ENCODE measurements around the gene KCP.

DNA sequence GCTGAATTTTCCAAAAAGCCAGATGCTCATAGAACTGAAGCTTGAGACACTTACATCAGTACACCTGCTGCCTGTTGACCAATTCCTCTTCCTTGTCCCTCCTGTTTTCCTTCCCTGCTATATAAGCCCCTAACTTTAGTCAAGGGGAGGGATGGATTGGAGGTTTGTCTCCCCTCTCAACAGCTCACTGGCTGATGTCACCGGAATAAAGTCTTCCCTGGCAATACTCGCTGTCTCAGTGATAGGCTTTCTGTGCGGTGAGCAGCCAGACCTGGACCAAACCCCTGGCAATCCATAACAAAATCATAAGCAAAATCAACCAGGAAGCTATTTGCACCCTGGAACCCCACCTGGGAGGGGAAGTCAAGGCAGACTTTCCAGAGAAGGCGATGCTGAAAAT, 26.3 kb upstream of the KCP start:
- no peak for TF ChIP-seq EZH2 (IDR thresholded peaks at IDR 0.05; ENCODE audit: borderline replicate concordance, control insufficient read depth, low read depth, low read length)
- TF ChIP-seq, protein P1, sequence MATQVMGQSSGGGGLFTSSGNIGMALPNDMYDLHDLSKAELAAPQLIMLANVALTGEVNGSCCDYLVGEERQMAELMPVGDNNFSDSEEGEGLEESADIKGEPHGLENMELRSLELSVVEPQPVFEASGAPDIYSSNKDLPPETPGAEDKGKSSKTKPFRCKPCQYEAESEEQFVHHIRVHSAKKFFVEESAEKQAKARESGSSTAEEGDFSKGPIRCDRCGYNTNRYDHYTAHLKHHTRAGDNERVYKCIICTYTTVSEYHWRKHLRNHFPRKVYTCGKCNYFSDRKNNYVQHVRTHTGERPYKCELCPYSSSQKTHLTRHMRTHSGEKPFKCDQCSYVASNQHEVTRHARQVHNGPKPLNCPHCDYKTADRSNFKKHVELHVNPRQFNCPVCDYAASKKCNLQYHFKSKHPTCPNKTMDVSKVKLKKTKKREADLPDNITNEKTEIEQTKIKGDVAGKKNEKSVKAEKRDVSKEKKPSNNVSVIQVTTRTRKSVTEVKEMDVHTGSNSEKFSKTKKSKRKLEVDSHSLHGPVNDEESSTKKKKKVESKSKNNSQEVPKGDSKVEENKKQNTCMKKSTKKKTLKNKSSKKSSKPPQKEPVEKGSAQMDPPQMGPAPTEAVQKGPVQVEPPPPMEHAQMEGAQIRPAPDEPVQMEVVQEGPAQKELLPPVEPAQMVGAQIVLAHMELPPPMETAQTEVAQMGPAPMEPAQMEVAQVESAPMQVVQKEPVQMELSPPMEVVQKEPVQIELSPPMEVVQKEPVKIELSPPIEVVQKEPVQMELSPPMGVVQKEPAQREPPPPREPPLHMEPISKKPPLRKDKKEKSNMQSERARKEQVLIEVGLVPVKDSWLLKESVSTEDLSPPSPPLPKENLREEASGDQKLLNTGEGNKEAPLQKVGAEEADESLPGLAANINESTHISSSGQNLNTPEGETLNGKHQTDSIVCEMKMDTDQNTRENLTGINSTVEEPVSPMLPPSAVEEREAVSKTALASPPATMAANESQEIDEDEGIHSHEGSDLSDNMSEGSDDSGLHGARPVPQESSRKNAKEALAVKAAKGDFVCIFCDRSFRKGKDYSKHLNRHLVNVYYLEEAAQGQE (IDR thresholded peaks at IDR 0.05; ENCODE audit: low read depth, low read length): no peak
- TF ChIP-seq JUNB (IDR thresholded peaks at IDR 0.05): no peak
- TF ChIP-seq POLR2AphosphoS5 (IDR thresholded peaks at IDR 0.05; ENCODE audit: low read length): no peak
- TF ChIP-seq POLR2A (IDR thresholded peaks at IDR 0.05; ENCODE audit: low read depth, low read length): no peak
- TF ChIP-seq EP300 (IDR thresholded peaks at IDR 0.05; ENCODE audit: borderline replicate concordance in 1 of 2, control insufficient read depth in 1 of 2, low read depth in 2 of 2, low read length in 2 of 2): no peak
- no peak for TF ChIP-seq GABPA (IDR thresholded peaks at IDR 0.05; ENCODE audit: low read depth)
- TF ChIP-seq ETV6 (conservative IDR thresholded peaks at IDR 0.05 in 1 of 2, IDR thresholded peaks at IDR 0.05 in 1 of 2; ENCODE audit: borderline replicate concordance in 1 of 2, low read depth in 1 of 2): no peak
- no peak for TF ChIP-seq ZNF24 (IDR thresholded peaks at IDR 0.05)
- TF ChIP-seq KLF5 (IDR thresholded peaks at IDR 0.05; ENCODE audit: partially characterized antibody): no peak
- TF ChIP-seq, protein P2, sequence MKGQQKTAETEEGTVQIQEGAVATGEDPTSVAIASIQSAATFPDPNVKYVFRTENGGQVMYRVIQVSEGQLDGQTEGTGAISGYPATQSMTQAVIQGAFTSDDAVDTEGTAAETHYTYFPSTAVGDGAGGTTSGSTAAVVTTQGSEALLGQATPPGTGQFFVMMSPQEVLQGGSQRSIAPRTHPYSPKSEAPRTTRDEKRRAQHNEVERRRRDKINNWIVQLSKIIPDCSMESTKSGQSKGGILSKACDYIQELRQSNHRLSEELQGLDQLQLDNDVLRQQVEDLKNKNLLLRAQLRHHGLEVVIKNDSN (IDR thresholded peaks at IDR 0.05; ENCODE audit: borderline replicate concordance, extremely low read length, insufficient read depth, low read depth, low read length): no peak
- TF ChIP-seq, protein P3, sequence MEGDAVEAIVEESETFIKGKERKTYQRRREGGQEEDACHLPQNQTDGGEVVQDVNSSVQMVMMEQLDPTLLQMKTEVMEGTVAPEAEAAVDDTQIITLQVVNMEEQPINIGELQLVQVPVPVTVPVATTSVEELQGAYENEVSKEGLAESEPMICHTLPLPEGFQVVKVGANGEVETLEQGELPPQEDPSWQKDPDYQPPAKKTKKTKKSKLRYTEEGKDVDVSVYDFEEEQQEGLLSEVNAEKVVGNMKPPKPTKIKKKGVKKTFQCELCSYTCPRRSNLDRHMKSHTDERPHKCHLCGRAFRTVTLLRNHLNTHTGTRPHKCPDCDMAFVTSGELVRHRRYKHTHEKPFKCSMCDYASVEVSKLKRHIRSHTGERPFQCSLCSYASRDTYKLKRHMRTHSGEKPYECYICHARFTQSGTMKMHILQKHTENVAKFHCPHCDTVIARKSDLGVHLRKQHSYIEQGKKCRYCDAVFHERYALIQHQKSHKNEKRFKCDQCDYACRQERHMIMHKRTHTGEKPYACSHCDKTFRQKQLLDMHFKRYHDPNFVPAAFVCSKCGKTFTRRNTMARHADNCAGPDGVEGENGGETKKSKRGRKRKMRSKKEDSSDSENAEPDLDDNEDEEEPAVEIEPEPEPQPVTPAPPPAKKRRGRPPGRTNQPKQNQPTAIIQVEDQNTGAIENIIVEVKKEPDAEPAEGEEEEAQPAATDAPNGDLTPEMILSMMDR (IDR thresholded peaks at IDR 0.05 in 2 of 3, conservative IDR thresholded peaks at IDR 0.05 in 1 of 3; ENCODE audit: control insufficient read depth in 2 of 3, extremely low read depth in 1 of 3, insufficient read depth in 1 of 3, low read depth in 3 of 3, low read length in 3 of 3): no peak
- no peak for TF ChIP-seq CEBPB (IDR thresholded peaks at IDR 0.05; ENCODE audit: borderline replicate concordance in 1 of 2, low read depth in 2 of 2, low read length in 2 of 2)
- TF ChIP-seq, protein P4, sequence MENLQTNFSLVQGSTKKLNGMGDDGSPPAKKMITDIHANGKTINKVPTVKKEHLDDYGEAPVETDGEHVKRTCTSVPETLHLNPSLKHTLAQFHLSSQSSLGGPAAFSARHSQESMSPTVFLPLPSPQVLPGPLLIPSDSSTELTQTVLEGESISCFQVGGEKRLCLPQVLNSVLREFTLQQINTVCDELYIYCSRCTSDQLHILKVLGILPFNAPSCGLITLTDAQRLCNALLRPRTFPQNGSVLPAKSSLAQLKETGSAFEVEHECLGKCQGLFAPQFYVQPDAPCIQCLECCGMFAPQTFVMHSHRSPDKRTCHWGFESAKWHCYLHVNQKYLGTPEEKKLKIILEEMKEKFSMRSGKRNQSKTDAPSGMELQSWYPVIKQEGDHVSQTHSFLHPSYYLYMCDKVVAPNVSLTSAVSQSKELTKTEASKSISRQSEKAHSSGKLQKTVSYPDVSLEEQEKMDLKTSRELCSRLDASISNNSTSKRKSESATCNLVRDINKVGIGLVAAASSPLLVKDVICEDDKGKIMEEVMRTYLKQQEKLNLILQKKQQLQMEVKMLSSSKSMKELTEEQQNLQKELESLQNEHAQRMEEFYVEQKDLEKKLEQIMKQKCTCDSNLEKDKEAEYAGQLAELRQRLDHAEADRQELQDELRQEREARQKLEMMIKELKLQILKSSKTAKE (IDR thresholded peaks at IDR 0.05; ENCODE audit: low read depth, poor library complexity, severe bottlenecking): no peak

All from GM12878 (cell line).